ENCODE measurements around the gene PLXNA1.

PLXNA1 gene

GRCh38 chr3:126967386-126967785, 15.5 kb upstream of the PLXNA1 start:
- peaks cover 2% of the 10 kb centered on the region for H3K27me3 Mint-ChIP-seq (ENCODE audit: low read depth)
- H3K4me3 Mint-ChIP-seq, result no peak overlapping the region
- H3K36me3 Mint-ChIP-seq (ENCODE audit: low read depth), result no peaks in the 10 kb centered on the region
- DNase-seq (ENCODE audit: low spot score), result no peak
- no peaks in the 10 kb centered on the region for H3K9me3 Mint-ChIP-seq
- no peak overlapping the region for H3K27ac Mint-ChIP-seq
- H3K4me1 Mint-ChIP-seq (ENCODE audit: low read depth), result no peaks in the 10 kb centered on the region

- Mint-ChIP-seq H3K36me3 (ENCODE audit: low read depth) (no peaks in the 10 kb centered on the region), H3K4me1 (ENCODE audit: low read depth) (no peaks in the 10 kb centered on the region), H3K27ac (no peak overlapping the region), H3K4me3 (no peak overlapping the region), H3K27me3 (ENCODE audit: low read depth) (peaks cover 2% of the 10 kb centered on the region), H3K9me3 (no peaks in the 10 kb centered on the region)
- DNase-seq (ENCODE audit: low spot score), result no peak
Measured at GRCh38 chr3:126968391-126969390, 14.2 kb upstream of the PLXNA1 start.

- H3K36me3 Mint-ChIP-seq (ENCODE audit: low read depth), result no peaks in the 10 kb centered on the region
Measured at GRCh38 chr3:126969586-126969985, 13.3 kb upstream of the PLXNA1 start.

GRCh38 chr3:126970101-126970500, 12.8 kb upstream of the PLXNA1 start:
- peaks cover 2% of the 10 kb centered on the region for H3K27me3 Mint-ChIP-seq (ENCODE audit: low read depth)
- no peak for DNase-seq (ENCODE audit: low spot score)
- H3K36me3 Mint-ChIP-seq (ENCODE audit: low read depth), result no peaks in the 10 kb centered on the region
- H3K9me3 Mint-ChIP-seq, result peaks cover 6% of the 10 kb centered on the region
- H3K4me1 Mint-ChIP-seq (ENCODE audit: low read depth), result no peaks in the 10 kb centered on the region
- no peak overlapping the region for H3K4me3 Mint-ChIP-seq
- H3K27ac Mint-ChIP-seq, result no peak overlapping the region

More at GRCh38 chr3:126969586-126969985, 13.3 kb upstream of the PLXNA1 start:
- no peak overlapping the region for H3K4me3 Mint-ChIP-seq
- DNase-seq (ENCODE audit: low spot score), result no peak
- H3K9me3 Mint-ChIP-seq, result peaks cover 1% of the 10 kb centered on the region
- no peaks in the 10 kb centered on the region for H3K4me1 Mint-ChIP-seq (ENCODE audit: low read depth)
- peaks cover 2% of the 10 kb centered on the region for H3K27me3 Mint-ChIP-seq (ENCODE audit: low read depth)
- no peak overlapping the region for H3K27ac Mint-ChIP-seq

- Mint-ChIP-seq H3K36me3 (ENCODE audit: low read depth) (no peaks in the 10 kb centered on the region), H3K4me1 (ENCODE audit: low read depth) (no peaks in the 10 kb centered on the region), H3K4me3 (no peak overlapping the region), H3K9me3 (peaks cover 10% of the 10 kb centered on the region), H3K27me3 (ENCODE audit: low read depth) (peaks cover 2% of the 10 kb centered on the region), H3K27ac (no peak overlapping the region)
- no peak for DNase-seq (ENCODE audit: low spot score)
Measured at GRCh38 chr3:126970921-126971320, 12.0 kb upstream of the PLXNA1 start.

GRCh38 chr3:126971891-126972351, 11.0 kb upstream of the PLXNA1 start:
- peaks cover 2% of the 10 kb centered on the region for H3K27me3 Mint-ChIP-seq (ENCODE audit: low read depth)
- H3K36me3 Mint-ChIP-seq (ENCODE audit: low read depth), result no peaks in the 10 kb centered on the region
- H3K4me3 Mint-ChIP-seq, result no peak overlapping the region
- no peaks in the 10 kb centered on the region for H3K4me1 Mint-ChIP-seq (ENCODE audit: low read depth)
- peaks cover 10% of the 10 kb centered on the region for H3K9me3 Mint-ChIP-seq
- no peak for DNase-seq (ENCODE audit: low spot score)
- H3K27ac Mint-ChIP-seq, result no peak overlapping the region

- H3K9me3 Mint-ChIP-seq, result peaks cover 10% of the 10 kb centered on the region
- H3K36me3 Mint-ChIP-seq (ENCODE audit: low read depth), result no peaks in the 10 kb centered on the region
- H3K27me3 Mint-ChIP-seq (ENCODE audit: low read depth), result peaks cover 3% of the 10 kb centered on the region
- H3K27ac Mint-ChIP-seq, result no peak overlapping the region
- DNase-seq (ENCODE audit: low spot score), result no peak
- no peak overlapping the region for H3K4me3 Mint-ChIP-seq
- no peaks in the 10 kb centered on the region for H3K4me1 Mint-ChIP-seq (ENCODE audit: low read depth)
Measured at GRCh38 chr3:126972866-126973265, 10.0 kb upstream of the PLXNA1 start.

GRCh38 chr3:126973814-126974213, 9.1 kb upstream of the PLXNA1 start:
- DNase-seq (ENCODE audit: low spot score), result no peak
- Mint-ChIP-seq H3K27ac (no peak overlapping the region), H3K9me3 (peaks cover 10% of the 10 kb centered on the region), H3K36me3 (ENCODE audit: low read depth) (no peaks in the 10 kb centered on the region), H3K27me3 (ENCODE audit: low read depth) (peaks cover 7% of the 10 kb centered on the region), H3K4me1 (ENCODE audit: low read depth) (no peaks in the 10 kb centered on the region), H3K4me3 (no peak overlapping the region)

GRCh38 chr3:126974756-126975155, 8.2 kb upstream of the PLXNA1 start:
- no peaks in the 10 kb centered on the region for H3K4me1 Mint-ChIP-seq (ENCODE audit: low read depth)
- no peaks in the 10 kb centered on the region for H3K36me3 Mint-ChIP-seq (ENCODE audit: low read depth)
- H3K9me3 Mint-ChIP-seq, result peaks cover 10% of the 10 kb centered on the region
- H3K27ac Mint-ChIP-seq, result no peak overlapping the region
- peaks cover 8% of the 10 kb centered on the region for H3K27me3 Mint-ChIP-seq (ENCODE audit: low read depth)
- no peak for DNase-seq (ENCODE audit: low spot score)
- H3K4me3 Mint-ChIP-seq, result no peak overlapping the region

- peaks cover 10% of the 10 kb centered on the region for H3K9me3 Mint-ChIP-seq
- no peak overlapping the region for H3K27ac Mint-ChIP-seq
- DNase-seq (ENCODE audit: low spot score), result no peak
- peaks cover 3% of the 10 kb centered on the region for H3K4me1 Mint-ChIP-seq (ENCODE audit: low read depth)
- no peaks in the 10 kb centered on the region for H3K36me3 Mint-ChIP-seq (ENCODE audit: low read depth)
- H3K4me3 Mint-ChIP-seq, result no peak overlapping the region
- H3K27me3 Mint-ChIP-seq (ENCODE audit: low read depth), result peaks cover 8% of the 10 kb centered on the region
Measured at GRCh38 chr3:126976906-126977305, 6.0 kb upstream of the PLXNA1 start.

- no peak overlapping the region for H3K27ac Mint-ChIP-seq
- H3K27me3 Mint-ChIP-seq (ENCODE audit: low read depth), result peaks cover 8% of the 10 kb centered on the region
- no peak overlapping the region for H3K4me3 Mint-ChIP-seq
Measured at GRCh38 chr3:126977821-126978220, 5.1 kb upstream of the PLXNA1 start.

GRCh38 chr3:126978291-126978690, 4.6 kb upstream of the PLXNA1 start:
- Mint-ChIP-seq H3K27ac (no peak overlapping the region), H3K4me3 (no peak overlapping the region), H3K27me3 (ENCODE audit: low read depth) (peaks cover 8% of the 10 kb centered on the region), H3K36me3 (ENCODE audit: low read depth) (no peaks in the 10 kb centered on the region), H3K9me3 (peaks cover 10% of the 10 kb centered on the region), H3K4me1 (ENCODE audit: low read depth) (peaks cover 6% of the 10 kb centered on the region)
- no peak for DNase-seq (ENCODE audit: low spot score)

More at GRCh38 chr3:126977821-126978220, 5.1 kb upstream of the PLXNA1 start:
- H3K36me3 Mint-ChIP-seq (ENCODE audit: low read depth), result no peaks in the 10 kb centered on the region
- DNase-seq (ENCODE audit: low spot score), result no peak
- peaks cover 10% of the 10 kb centered on the region for H3K9me3 Mint-ChIP-seq
- H3K4me1 Mint-ChIP-seq (ENCODE audit: low read depth), result peaks cover 6% of the 10 kb centered on the region

GRCh38 chr3:126979046-126979628, 3.8 kb upstream of the PLXNA1 start:
- H3K36me3 Mint-ChIP-seq (ENCODE audit: low read depth), result no peaks in the 10 kb centered on the region
- peaks cover 8% of the 10 kb centered on the region for H3K27me3 Mint-ChIP-seq (ENCODE audit: low read depth)
- H3K27ac Mint-ChIP-seq, result no peak overlapping the region
- H3K4me1 Mint-ChIP-seq (ENCODE audit: low read depth), result peaks cover 6% of the 10 kb centered on the region
- no peak for DNase-seq (ENCODE audit: low spot score)
- H3K4me3 Mint-ChIP-seq, result no peak overlapping the region
- H3K9me3 Mint-ChIP-seq, result peaks cover 10% of the 10 kb centered on the region

- Mint-ChIP-seq H3K36me3 (ENCODE audit: low read depth) (no peaks in the 10 kb centered on the region), H3K27me3 (ENCODE audit: low read depth) (peaks cover 8% of the 10 kb centered on the region), H3K9me3 (peaks cover 2% of the 10 kb centered on the region), H3K27ac (no peak overlapping the region), H3K4me3 (no peak overlapping the region), H3K4me1 (ENCODE audit: low read depth) (peaks cover 6% of the 10 kb centered on the region)
- DNase-seq (ENCODE audit: low spot score), result no peak
Measured at GRCh38 chr3:126980266-126980811, 2.6 kb upstream of the PLXNA1 start.
